GM19467 (cell line): Measurements from ENCODE around the gene KATNAL2.
A peak's percentile ranks its signal among the peaks of the same experiment; 100 is the strongest.
"Not testable (repeated sequence)": the region's sequence is repeated elsewhere in the genome, so short reads cannot be mapped to it uniquely, and the experiment has no call there.

Source experiments
- ATAC-seq: cut with Tn5 transposase; IDR thresholded peaks from one replicate; pipeline ENCODE4 v1.9.1; 2021; ENCODE audit warnings: mild to moderate bottlenecking, moderate library complexity; ENCODE audit not compliant: unreplicated experiment

The KATNAL2 gene

DNA sequence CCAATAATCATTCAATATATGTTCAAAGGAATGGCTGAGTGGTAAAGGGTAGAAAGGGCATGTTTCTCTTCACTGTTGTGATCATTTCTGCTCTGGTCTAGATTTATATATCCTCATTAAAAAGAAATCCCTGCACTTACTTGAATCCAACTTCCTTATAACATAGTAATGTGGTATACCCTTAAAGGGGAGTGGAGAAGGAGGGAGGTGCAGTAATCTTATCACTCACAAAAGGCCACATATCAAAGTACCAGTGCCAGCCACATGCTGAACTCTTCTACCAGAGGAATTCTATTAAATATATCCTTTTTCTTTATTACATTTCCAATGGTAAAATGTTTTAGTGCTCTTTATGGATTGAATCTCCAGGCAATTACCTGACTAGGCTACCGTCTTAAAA lies 3.3 kb downstream of the KATNAL2 start:
- ATAC-seq = no peak

DNA sequence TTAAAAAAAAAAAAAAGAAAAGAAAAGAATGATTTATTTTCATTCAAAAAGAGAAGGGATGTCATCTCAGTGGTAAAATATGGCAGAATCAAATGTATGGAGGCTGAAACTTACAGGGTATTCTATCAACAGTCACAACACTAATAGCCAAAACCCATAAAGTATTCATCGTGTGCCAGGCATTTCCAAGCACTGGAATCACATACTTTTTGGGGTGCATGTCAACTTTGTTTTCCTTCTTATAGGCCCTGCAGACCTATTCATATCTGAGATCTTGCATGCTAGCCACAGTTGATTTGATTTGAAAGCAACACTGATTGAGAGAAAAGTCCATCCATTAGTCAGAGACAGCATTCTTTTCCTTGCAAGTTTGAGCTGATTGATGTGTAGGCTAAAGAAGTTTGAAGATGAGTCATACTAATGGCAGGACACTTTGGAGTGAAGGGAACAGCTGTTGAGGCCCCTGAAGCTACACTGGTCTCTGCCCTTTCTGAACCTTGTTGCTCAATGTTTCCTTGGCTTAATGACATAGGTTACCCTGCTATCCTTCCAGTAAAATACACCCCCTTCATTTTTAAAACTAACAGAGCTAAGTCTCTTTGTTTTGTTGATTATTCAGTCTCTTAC lies 22.0 kb downstream of the KATNAL2 start:
- no peak for ATAC-seq

DNA sequence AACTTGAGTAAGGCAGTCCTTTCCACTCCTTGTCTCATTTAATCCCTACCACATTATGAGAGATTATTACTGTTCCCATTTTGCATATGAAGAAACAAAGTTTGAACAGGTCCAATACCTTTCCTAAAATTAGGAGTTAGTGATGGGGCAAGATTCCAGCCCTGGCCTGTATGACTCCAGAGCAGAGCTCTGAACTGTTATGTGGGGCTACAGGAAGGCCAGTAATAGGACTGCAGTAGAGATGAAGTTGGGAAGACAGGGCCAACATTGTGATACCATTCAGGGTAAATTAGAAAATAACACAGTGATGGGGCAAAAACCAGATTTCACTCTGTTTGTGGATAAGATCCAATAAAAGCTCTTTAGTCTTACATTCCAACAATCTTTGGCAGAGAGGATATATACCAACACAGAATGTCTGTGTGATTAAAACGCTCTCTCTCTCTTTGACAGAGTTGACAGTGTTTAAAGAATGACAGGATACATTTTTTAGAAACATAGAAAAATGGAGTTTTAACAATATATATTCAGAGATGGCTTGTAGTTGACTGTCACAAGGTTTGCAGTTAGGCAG lies 22.7 kb downstream of the KATNAL2 start:
- ATAC-seq = no peak

DNA sequence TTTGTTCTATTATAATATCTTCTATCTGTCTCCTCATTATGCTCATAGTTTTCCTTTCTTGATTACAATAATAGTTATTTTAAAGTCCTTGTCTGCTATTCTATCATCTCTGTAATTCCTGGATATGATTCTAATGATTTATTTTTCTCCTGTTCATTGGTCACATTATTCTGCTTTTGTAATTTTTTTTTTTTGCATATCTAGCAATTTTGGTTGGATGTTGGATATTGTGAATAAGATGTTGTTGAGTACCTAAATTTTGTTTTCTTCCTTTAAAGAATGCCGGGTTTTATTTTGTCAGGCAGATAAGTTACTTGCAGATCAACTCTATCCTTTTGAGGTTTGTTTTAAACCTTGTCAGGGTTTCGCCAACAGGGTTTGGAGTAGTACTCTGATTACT lies 25.2 kb downstream of the KATNAL2 start:
- no peak for ATAC-seq

- peak; percentile 99 for ATAC-seq
Measured at GRCh38 chr18:46946656-46947282, 29.4 kb downstream of the KATNAL2 start.

DNA sequence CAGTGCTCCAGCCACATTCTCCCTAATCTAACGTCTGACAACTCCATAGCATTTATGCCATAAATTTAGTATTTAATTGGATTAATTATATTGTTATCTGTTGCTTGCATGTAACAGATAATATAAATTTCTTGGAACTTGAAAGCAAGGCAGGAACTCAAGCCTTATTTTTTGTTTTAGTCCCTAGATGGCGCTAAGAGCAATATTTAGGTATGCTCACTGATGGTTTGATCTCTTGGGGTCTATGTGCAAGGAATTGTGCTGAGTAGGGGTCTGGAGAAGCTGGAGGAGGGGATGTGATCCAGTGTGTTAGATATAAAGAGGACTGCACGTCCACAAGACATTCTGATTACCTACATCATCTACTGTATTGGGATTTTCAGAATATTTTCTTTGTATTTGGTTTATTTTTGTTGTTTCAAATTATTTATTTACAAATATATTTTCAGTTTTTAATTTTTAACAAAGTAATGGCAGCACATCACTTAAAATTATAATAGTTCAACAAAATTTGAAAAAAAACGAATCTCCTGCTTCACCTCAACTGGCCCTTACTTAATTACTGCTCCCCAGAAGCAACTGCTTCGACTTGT lies 32.8 kb downstream of the KATNAL2 start:
- ATAC-seq = no peak

DNA sequence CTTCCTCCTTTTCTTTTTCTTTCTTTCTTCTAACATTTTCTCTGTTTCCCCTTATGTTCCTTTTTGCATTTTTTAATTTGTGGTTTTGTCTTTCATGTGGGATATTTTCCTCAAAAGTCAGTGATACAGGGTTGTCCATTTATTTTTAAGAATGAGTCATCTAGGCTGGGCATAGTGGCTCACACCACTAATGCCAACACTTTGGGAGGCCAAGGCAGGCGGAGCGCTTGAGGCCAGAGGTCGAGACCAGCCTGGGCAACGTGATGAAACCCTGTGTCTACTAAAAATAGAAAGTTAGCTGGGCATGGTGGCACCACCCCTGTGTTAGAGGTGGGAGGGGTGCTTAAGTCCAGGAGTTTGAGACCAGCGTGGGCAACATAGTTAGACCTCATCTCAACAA lies 35.8 kb downstream of the KATNAL2 start:
- no peak for ATAC-seq

- ATAC-seq = no peak
Measured at GRCh38 chr18:46958209-46958608, 40.8 kb downstream of the KATNAL2 start.

- ATAC-seq = not testable (repeated sequence)
Measured at GRCh38 chr18:46963656-46964578, 46.5 kb downstream of the KATNAL2 start.

DNA sequence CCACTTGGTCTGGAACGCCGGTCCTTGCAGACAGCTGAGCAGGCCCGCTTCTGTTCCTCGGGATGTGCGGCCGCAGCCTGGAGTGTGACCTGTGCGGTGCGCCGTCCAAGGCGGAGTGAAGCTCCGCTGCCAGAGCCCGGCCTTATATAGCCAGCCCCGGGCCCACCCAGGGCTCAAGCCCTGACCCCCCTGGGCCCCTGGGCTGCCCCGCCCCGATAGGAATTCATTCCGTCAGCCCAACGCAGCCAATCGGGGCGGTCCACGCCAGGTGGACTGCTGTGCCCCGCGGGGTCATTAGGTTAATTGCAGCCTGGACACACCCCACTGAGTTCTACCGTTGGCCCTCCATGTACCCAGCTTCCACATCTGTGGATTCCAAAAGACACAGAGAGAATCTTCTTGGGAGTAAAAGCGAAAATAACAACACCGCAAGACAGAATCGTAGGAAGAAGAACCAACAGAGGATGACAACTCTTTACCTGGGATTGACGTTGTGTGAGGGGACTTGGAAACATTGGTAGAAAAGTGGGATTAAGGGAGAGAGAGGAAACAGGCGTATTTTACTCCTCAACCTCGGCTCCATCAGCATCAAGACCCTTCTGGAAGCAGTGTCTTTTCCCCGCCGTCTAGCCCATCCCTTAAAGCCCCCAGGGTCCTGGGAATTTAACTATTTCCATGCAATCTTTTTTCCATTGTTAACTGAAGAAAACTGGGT lies 47.3 kb downstream of the KATNAL2 start:
- ATAC-seq = not testable (repeated sequence)

DNA sequence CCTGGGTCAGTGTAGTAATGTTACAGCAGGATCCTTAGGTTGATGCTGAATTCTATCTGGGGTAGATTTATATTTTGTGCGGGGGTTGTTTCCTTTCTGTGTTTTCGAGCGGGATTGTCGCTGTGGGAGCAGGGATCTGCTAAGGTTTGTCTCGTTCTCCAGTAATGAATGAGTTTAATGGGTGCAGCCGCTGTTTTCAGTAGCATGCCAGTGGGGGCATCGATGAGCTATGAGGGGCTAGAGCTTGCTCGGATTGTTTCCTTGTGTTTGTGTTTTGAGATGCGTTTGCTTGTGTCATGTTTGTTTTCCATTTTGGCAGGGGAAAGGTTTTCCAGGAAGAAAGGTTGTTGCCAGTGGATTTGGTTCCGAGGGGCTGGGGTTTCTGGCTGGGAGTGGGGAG lies 48.9 kb downstream of the KATNAL2 start:
- ATAC-seq = not testable (repeated sequence)

- ATAC-seq = not testable (repeated sequence)
Measured at GRCh38 chr18:46969551-46969950, 52.1 kb downstream of the KATNAL2 start.

GRCh38 chr18:47019870-47020269 lies 102.5 kb downstream of the KATNAL2 start:
- ATAC-seq = not testable (repeated sequence)

DNA sequence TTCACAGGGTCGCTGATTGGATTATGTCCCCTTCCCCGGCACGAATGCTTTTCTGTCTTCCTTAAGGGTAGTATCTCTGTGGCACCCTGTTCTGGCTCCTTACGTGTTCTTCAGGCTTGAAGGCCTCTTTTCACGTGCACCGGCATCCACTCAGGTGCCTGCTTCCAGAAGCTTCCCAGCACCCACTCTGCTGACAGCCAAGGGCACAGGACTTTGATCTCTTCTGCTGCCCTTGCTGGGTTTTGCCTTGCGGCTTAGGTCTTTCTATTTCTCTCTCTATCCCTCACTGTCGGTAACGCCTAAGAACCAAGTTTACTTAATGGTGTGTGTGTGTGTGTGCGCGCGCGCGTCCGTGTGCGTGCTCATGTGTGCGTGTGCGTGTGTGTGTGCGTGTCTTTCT lies 103.4 kb downstream of the KATNAL2 start:
- not testable (repeated sequence) for ATAC-seq

- not testable (repeated sequence) for ATAC-seq
Measured at GRCh38 chr18:47022821-47023220, 105.4 kb downstream of the KATNAL2 start.

DNA sequence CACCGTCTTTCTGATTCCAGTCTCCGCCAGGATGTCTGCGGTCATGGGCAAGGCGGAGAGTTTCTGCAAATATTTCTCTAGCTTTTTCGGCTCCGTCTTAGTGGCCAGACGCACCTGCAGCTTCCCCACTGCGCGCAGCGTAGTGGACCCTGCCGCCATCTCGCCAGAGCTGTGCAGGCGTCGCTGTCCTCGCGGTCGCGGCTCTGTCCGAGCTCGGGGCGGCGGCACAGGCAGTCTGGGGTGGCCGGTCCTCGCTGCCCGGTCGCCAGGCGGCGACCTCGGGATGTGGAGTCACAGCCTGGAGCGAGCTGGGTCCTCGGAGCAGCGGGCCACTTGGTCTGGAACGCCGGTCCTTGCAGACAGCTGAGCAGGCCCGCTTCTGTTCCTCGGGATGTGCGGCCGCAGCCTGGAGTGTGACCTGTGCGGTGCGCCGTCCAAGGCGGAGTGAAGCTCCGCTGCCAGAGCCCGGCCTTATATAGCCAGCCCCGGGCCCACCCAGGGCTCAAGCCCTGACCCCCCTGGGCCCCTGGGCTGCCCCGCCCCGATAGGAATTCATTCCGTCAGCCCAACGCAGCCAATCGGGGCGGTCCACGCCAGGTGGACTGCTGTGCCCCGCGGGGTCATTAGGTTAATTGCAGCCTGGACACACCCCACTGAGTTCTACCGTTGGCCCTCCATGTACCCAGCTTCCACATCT lies 106.5 kb downstream of the KATNAL2 start:
- not testable (repeated sequence) for ATAC-seq

DNA sequence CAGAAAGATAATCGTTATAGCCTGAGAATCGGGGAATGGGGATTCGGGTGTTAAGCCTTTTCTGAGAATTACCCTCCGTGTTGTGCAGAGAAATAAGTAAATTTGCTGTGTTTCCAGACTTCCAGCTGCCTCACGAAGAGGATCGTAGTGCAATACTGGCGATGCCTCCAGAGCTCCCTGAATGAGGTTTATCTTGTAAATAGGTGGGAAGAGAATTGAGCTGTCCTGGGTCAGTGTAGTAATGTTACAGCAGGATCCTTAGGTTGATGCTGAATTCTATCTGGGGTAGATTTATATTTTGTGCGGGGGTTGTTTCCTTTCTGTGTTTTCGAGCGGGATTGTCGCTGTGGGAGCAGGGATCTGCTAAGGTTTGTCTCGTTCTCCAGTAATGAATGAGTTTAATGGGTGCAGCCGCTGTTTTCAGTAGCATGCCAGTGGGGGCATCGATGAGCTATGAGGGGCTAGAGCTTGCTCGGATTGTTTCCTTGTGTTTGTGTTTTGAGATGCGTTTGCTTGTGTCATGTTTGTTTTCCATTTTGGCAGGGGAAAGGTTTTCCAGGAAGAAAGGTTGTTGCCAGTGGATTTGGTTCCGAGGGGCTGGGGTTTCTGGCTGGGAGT lies 108.3 kb downstream of the KATNAL2 start:
- not testable (repeated sequence) for ATAC-seq

- not testable (repeated sequence) for ATAC-seq
Measured at GRCh38 chr18:47028738-47029137, 111.3 kb downstream of the KATNAL2 start.

DNA sequence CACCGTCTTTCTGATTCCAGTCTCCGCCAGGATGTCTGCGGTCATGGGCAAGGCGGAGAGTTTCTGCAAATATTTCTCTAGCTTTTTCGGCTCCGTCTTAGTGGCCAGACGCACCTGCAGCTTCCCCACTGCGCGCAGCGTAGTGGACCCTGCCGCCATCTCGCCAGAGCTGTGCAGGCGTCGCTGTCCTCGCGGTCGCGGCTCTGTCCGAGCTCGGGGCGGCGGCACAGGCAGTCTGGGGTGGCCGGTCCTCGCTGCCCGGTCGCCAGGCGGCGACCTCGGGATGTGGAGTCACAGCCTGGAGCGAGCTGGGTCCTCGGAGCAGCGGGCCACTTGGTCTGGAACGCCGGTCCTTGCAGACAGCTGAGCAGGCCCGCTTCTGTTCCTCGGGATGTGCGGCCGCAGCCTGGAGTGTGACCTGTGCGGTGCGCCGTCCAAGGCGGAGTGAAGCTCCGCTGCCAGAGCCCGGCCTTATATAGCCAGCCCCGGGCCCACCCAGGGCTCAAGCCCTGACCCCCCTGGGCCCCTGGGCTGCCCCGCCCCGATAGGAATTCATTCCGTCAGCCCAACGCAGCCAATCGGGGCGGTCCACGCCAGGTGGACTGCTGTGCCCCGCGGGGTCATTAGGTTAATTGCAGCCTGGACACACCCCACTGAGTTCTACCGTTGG lies 112.4 kb downstream of the KATNAL2 start:
- not testable (repeated sequence) for ATAC-seq
